Measurements from ENCODE around the gene CACNA2D1. TPM values are rescaled to one million over a fixed set of nuclear protein-coding genes. Genes with fewer than 3 reads are reported as not detected.

Gene CACNA2D1
- total RNA-seq, 1 donor from 2014 or later, result 32.9 TPM

DNA sequence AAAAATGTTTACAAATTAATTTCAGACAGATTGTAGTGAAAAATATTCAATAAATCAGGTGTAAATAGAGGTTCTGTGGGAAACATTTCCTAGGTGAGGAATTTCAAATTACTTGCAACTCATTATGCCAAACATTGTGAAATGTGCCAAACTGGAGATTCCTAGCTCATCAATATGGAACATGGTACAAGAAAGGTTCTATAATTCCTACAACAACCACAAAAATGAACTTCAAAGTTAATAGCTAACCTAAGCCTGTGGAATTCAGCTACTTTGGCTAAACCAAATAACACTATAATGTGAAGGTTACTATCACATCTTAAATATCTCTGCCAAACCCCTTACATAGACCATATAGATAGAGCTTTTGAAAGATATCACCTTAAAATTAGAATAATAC lies 450.4 kb downstream of the CACNA2D1 start:
- no peaks in the 10 kb centered on the region for H3K36me3 Mint-ChIP-seq (ENCODE audit: low read depth)

DNA sequence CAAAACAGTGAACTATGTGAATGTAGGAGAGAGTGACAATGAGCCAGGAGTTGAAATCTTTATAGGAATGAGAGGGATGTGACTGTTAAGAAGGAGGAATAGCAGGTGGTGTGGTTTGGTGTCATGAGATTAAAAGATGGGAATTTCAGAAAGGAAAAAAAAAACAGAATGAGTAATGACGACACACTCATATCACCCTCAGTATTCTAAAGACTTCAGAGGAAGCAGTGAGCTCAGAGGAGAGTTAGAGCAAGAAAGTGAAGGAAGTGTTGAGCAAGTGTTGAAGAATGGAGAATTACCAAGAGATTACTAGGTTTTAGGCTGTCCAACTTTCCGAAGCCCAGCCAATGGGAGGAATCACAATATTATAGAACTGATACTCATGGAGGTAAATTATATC lies 453.2 kb downstream of the CACNA2D1 start:
- no peaks in the 10 kb centered on the region for H3K4me1 Mint-ChIP-seq (ENCODE audit: low read depth)
- H3K9me3 Mint-ChIP-seq (ENCODE audit: low read depth), result no peaks in the 10 kb centered on the region
- TF ChIP-seq, protein P1, sequence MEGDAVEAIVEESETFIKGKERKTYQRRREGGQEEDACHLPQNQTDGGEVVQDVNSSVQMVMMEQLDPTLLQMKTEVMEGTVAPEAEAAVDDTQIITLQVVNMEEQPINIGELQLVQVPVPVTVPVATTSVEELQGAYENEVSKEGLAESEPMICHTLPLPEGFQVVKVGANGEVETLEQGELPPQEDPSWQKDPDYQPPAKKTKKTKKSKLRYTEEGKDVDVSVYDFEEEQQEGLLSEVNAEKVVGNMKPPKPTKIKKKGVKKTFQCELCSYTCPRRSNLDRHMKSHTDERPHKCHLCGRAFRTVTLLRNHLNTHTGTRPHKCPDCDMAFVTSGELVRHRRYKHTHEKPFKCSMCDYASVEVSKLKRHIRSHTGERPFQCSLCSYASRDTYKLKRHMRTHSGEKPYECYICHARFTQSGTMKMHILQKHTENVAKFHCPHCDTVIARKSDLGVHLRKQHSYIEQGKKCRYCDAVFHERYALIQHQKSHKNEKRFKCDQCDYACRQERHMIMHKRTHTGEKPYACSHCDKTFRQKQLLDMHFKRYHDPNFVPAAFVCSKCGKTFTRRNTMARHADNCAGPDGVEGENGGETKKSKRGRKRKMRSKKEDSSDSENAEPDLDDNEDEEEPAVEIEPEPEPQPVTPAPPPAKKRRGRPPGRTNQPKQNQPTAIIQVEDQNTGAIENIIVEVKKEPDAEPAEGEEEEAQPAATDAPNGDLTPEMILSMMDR (IDR thresholded peaks at IDR 0.05), result no peak
- no peaks in the 10 kb centered on the region for H3K36me3 Mint-ChIP-seq (ENCODE audit: low read depth)
- DNase-seq (ENCODE audit: low spot score), result no peak
- H3K4me3 Mint-ChIP-seq (ENCODE audit: unreplicated experiment), result no peak overlapping the region
- H3K27ac Mint-ChIP-seq (ENCODE audit: unreplicated experiment), result no peak overlapping the region
- H3K27me3 Mint-ChIP-seq (ENCODE audit: low read depth), result no peaks in the 10 kb centered on the region

More for the DNA sequence above, 450.4 kb downstream of the CACNA2D1 start:
- TF ChIP-seq, protein P1 (IDR thresholded peaks at IDR 0.05), result no peak
- no peaks in the 10 kb centered on the region for H3K27me3 Mint-ChIP-seq (ENCODE audit: low read depth)
- H3K9me3 Mint-ChIP-seq (ENCODE audit: low read depth), result no peaks in the 10 kb centered on the region
- H3K27ac Mint-ChIP-seq (ENCODE audit: unreplicated experiment), result no peak overlapping the region
- H3K4me1 Mint-ChIP-seq (ENCODE audit: low read depth), result peaks cover 4% of the 10 kb centered on the region
- DNase-seq (ENCODE audit: low spot score), result no peak
- H3K4me3 Mint-ChIP-seq (ENCODE audit: unreplicated experiment), result no peak overlapping the region

DNA sequence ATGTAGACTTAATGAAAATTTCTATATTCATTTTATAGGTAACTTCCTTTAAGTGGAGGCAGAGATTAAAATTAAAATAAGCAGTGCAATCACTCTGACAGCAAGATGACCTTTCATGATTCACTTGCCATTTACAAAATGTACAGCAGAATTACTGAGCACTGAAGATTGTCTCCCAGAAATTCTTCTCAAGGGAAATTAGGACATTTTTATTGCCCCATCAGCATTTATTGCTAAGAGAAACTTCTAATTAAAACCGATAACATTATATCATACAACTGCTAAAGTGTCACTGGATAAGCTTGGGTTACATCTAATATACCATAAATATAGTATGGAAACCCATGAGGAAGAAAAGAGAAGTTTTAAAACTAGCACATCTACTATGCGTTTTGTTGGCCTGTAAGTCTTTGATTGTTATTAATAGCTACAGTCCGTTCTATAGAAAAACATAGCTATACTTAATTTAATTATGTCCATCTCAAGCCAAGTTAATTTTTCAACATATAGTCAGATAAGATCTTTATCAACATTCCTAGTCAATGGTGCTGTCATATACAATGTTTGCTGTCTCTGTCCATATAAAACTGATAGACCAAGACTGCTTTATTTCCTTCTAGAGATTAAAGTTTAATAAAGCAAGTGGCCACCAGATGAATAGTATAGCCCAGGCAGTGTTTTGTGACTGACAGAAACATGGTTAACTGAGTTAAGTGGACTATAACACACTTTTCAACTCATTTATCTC lies 456.7 kb downstream of the CACNA2D1 start:
- Mint-ChIP-seq H3K27ac (ENCODE audit: unreplicated experiment) (no peak overlapping the region), H3K27me3 (ENCODE audit: low read depth) (no peaks in the 10 kb centered on the region), H3K9me3 (ENCODE audit: low read depth) (no peaks in the 10 kb centered on the region), H3K36me3 (ENCODE audit: low read depth) (no peaks in the 10 kb centered on the region), H3K4me3 (ENCODE audit: unreplicated experiment) (no peak overlapping the region), H3K4me1 (ENCODE audit: low read depth) (no peaks in the 10 kb centered on the region)
- TF ChIP-seq, protein P1 (IDR thresholded peaks at IDR 0.05), result no peak
- no peak for DNase-seq (ENCODE audit: low spot score)

DNA sequence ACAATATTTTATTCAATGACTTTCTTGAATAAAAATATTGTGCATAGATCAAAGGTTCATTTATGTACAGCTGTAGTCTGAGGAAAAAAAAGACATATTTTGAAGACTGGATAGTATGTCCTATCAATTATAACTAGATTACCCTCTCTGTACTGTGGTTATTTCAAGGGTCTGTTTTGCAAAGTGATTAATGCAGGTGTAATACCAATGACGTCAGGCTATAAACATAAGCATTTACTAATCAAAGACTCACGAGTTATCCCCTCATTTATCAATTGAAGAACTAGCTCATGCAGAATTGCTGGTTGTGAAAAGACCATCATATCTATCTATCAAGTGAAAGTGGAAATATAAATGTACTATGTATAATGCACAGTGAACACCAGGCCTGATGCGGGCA lies 460.2 kb downstream of the CACNA2D1 start:
- TF ChIP-seq, protein P1 (IDR thresholded peaks at IDR 0.05), result no peak
- no peak for DNase-seq (ENCODE audit: low spot score)
- no peaks in the 10 kb centered on the region for H3K9me3 Mint-ChIP-seq (ENCODE audit: low read depth)
- H3K4me3 Mint-ChIP-seq (ENCODE audit: unreplicated experiment), result no peak overlapping the region
- no peaks in the 10 kb centered on the region for H3K27me3 Mint-ChIP-seq (ENCODE audit: low read depth)
- no peak overlapping the region for H3K27ac Mint-ChIP-seq (ENCODE audit: unreplicated experiment)
- H3K36me3 Mint-ChIP-seq (ENCODE audit: low read depth), result peaks cover 4% of the 10 kb centered on the region
- H3K4me1 Mint-ChIP-seq (ENCODE audit: low read depth), result no peaks in the 10 kb centered on the region

DNA sequence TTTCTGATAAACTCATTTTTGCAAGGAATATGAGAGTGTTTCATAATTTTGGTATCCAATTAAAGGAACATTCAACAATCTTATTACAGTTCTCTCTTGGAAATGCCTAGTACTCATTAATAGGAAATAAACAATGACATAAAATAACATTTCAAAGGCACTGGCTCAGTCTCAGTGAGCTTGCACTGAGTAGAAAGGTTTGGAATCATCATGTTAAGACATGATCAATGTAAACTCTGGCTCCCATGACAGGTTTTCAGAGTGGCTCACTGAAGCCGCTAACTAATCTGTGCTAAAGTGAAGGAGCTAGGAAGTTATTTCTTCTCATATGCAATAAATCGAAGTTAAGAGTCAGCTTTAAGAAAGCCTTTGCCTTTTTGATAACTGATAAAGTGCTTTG lies 470.5 kb downstream of the CACNA2D1 start:
- peaks cover 4% of the 10 kb centered on the region for H3K36me3 Mint-ChIP-seq (ENCODE audit: low read depth)
- no peak overlapping the region for H3K4me3 Mint-ChIP-seq (ENCODE audit: unreplicated experiment)
- no peaks in the 10 kb centered on the region for H3K27me3 Mint-ChIP-seq (ENCODE audit: low read depth)
- H3K27ac Mint-ChIP-seq (ENCODE audit: unreplicated experiment), result no peak overlapping the region
- peaks cover 3% of the 10 kb centered on the region for H3K4me1 Mint-ChIP-seq (ENCODE audit: low read depth)
- H3K9me3 Mint-ChIP-seq (ENCODE audit: low read depth), result peaks cover 4% of the 10 kb centered on the region
- TF ChIP-seq, protein P1 (IDR thresholded peaks at IDR 0.05), result no peak
- no peak for DNase-seq (ENCODE audit: low spot score)
